Spleen (tissue), 11 donors: ENCODE data around the gene AKAP11. TPM values are rescaled to one million over a fixed set of nuclear protein-coding genes. Genes with fewer than 3 reads are reported as not detected.

ENCODE experiments used
- DNase-seq: peaks from one replicate; pipeline ENCODE4 v3.0.0-alpha.2; 2020
- H3K27ac ChIP-seq, 8 donors: fragments of 200-600 bp; sonication (generic) in 7 of 8; 1 replicate in 4 of 8; 2 replicates in 4 of 8; pipeline versions ENCODE4 v1.5.0 to v1.8.0; 2016 to 2021; ENCODE audit warnings: inconsistent platforms in 4 of 8, mild to moderate bottlenecking in 4 of 8, moderate library complexity in 1 of 8
- H3K27me3 ChIP-seq, 7 donors: fragments of 200-600 bp; sonication (generic) in 6 of 7; replicated peaks in 1 of 7; 1 replicate in 4 of 7; 2 replicates in 3 of 7; pipeline versions ENCODE4 v1.5.0 to v1.8.0; 2016 to 2021; ENCODE audit warnings: inconsistent platforms in 3 of 7, mild to moderate bottlenecking in 1 of 7
- H3K36me3 ChIP-seq, 6 donors: fragments of 200-600 bp; sonication (generic) in 5 of 6; 1 replicate in 4 of 6; 2 replicates in 2 of 6; pipeline versions ENCODE4 v1.5.0 to v1.8.0; 2016 to 2021; ENCODE audit warnings: inconsistent platforms in 2 of 6
- H3K4me1 ChIP-seq, 6 donors: fragments of 200-600 bp; sonication (generic) in 5 of 6; 1 replicate in 3 of 6; 2 replicates in 3 of 6; pipeline versions ENCODE4 v1.5.0 to v1.8.0; 2016 to 2021; ENCODE audit warnings: inconsistent platforms in 3 of 6
- H3K4me3 ChIP-seq, 8 donors: fragments of 200-600 bp; sonication (generic) in 7 of 8; 1 replicate in 4 of 8; 2 replicates in 4 of 8; pipeline versions ENCODE4 v1.5.0 to v1.8.0; 2016 to 2021; ENCODE audit warnings: inconsistent platforms in 4 of 8, mild to moderate bottlenecking in 4 of 8, moderate library complexity in 2 of 8
- H3K9me3 ChIP-seq, 8 donors: fragments of 200-600 bp; sonication (generic) in 7 of 8; 1 replicate in 4 of 8; 2 replicates in 4 of 8; pipeline versions ENCODE4 v1.5.0 to v1.8.0; 2016 to 2021; ENCODE audit warnings: inconsistent platforms in 4 of 8
- CTCF ChIP-seq, 11 experiments: fragments of 200-600 bp in 7 of 11; fragments of 450-650 bp in 4 of 11; sonication (generic) in 4 of 11; IDR thresholded peaks in 8 of 11; conservative IDR thresholded peaks in 3 of 11; 1 replicate in 7 of 11; 2 replicates in 4 of 11; pipeline versions ENCODE4 v1.4.0 to v1.8.0; 2016 to 2021; ENCODE audit warnings: antibody characterized with exemption in 11 of 11, inconsistent platforms in 4 of 11, mild to moderate bottlenecking in 1 of 11
- POLR2A ChIP-seq, 3 donors: fragments of 450-650 bp; IDR thresholded peaks; one replicate each; pipeline ENCODE4 v1.5.1; 2017; ENCODE audit warnings: antibody characterized with exemption in 3 of 3, mild to moderate bottlenecking in 1 of 3
- POLR2AphosphoS5 ChIP-seq, 3 donors: sonication (generic); formaldehyde crosslinking; IDR thresholded peaks; one replicate each; pipeline ENCODE4 v1.5.1; 2017; ENCODE audit warnings: antibody characterized with exemption in 3 of 3
- WGBS, 5 donors: extraction: QIAGEN DNeasy Blood & Tissue Kit in 3 of 5; methylation state at CpG; one replicate each; pipeline versions ENCODE4 v1.1.5 to v1.1.7; 2013 to 2018; 5-methylcytosine and 5-hydroxymethylcytosine counted together
- intact Hi-C: fragments of 100-400 bp; cut with DNase I; formaldehyde crosslinking; loops from one replicate; pipeline ENCODE4 v1.15.0; 2023; ENCODE audit warnings: low total_unique reads
- polyA plus RNA-seq, 3 donors: library from polyadenylated mRNA; stranded (reverse); fragments of 200-250 nt; gene quantifications; one replicate each; pipeline ENCODE4 v1.2.1, GENCODE V29; 2013
- total RNA-seq, 7 donors: library from RNA; depleted of rRNA in 3 of 7; stranded (reverse); fragments of >200 nt in 3 of 7; fragmentation: NEBNext Ultra II Directional in 4 of 7; extraction: Animal tissue kit (Norgen Biotek cat#: 25700) in 4 of 7; gene quantifications; one replicate each; pipeline versions ENCODE4 v1.1.0 to v1.2.1, GENCODE V29; 2016 to 2021
- donor health status: healthy with polysubstance abuse.
- donor health status: DM: no; HTN: no; CAD: no; lungs with moderate emphysema.
- donor health status: DM: no; HTN: no; CAD: no.
- donor health status: Bipolar disorder and iron deficiency.
- donor health status: healthy.
- donor health status: DM: no; HTN: no; CAD: no.
- donor health status: DM: yes; HTN: yes; CAD: no.

Gene AKAP11
- total and polyA plus RNA-seq, 10 donors = 9.4 to 43.5 (median 37.3) TPM

DNA sequence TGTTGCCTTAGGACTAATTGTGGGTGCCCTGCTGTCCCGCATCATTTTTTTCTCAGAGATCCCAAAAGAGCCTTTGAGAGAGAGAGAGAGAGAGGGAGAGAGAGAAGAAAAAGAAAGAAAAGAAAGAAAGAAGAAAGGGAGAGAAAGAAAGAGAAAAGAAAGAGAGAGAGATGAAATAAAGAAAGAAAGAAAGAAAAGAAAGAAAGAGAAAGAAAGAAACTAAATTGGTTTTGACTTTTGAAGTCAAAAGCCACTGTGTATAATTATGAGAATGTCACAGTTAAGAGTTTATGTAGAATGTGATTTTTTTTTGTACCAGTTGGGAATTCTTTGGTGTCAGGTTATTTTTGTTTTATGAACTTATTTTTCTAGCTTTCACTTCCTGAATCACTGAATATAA lies 43.4 kb upstream of the AKAP11 start:
- H3K4me1 ChIP-seq = no peaks in the 10 kb centered on the region
- TF ChIP-seq POLR2A (IDR thresholded peaks at IDR 0.05) (no peak), CTCF (IDR thresholded peaks at IDR 0.05 in 8 of 11, conservative IDR thresholded peaks at IDR 0.05 in 3 of 11) (no peak), POLR2AphosphoS5 (IDR thresholded peaks at IDR 0.05) (no peak)
- 87 to 100% (median 95%) methylated on average over 1 of the region's 1 CpG for WGBS, 5 donors
- no peak overlapping the region for H3K27ac ChIP-seq
- DNase-seq = no peak
- H3K4me3 ChIP-seq = no peak overlapping the region
- intact Hi-C loops = no loop called here
- peaks cover 0 to 36% (median 0%) of the 10 kb centered on the region in 6 donors for H3K36me3 ChIP-seq
- H3K27me3 ChIP-seq = no peaks in the 10 kb centered on the region
- H3K9me3 ChIP-seq = peaks cover 0 to 3% (median 0%) of the 10 kb centered on the region in 8 donors

DNA sequence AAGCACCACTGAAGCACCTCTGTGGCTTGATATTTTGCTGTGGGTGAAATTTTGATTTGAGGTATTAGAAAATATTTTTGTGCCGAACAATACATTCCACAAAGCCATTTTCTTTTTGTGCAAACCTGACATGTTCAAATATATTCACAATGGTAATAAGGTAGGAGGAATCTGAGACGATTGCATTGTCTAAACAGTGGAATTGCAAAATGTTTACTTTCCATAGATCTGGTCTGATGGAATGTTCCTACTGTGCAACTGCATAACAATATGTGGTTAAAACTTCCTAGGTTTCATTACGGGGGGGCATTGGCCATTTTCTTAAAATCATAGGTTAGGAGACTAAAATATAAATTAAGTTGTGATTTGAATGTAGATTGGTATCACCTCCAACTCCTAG lies 42.7 kb upstream of the AKAP11 start:
- intact Hi-C loops = no loop called here
- WGBS, 5 donors = 87 to 96% (median 90%) methylated on average over 3 of the region's 3 CpGs

DNA sequence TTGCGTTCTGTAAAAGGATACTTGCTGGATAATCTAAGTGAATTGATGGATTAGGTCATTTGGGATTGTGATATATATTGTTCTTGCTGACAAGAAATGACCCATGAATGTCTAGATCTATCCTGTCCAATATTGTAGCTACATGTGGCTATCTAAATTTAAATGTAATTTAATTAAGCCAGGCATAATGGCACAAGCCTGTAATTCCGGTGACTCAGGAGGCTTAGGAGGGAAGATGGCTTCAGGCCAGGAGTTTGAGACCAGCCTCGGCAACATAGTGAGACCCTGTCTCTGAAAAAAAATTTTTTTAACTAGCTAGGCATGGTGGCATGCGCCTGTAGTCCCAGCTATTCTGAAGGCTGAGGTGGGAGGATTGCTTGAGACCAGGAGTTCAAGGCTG lies 39.3 kb upstream of the AKAP11 start:
- no peak for DNase-seq
- TF ChIP-seq POLR2A (IDR thresholded peaks at IDR 0.05) (no peak), CTCF (IDR thresholded peaks at IDR 0.05 in 8 of 11, conservative IDR thresholded peaks at IDR 0.05 in 3 of 11) (no peak), POLR2AphosphoS5 (IDR thresholded peaks at IDR 0.05) (no peak)
- H3K9me3 ChIP-seq = no peaks in the 10 kb centered on the region
- H3K27ac ChIP-seq = no peak overlapping the region
- H3K27me3 ChIP-seq = no peaks in the 10 kb centered on the region
- H3K4me1 ChIP-seq = no peaks in the 10 kb centered on the region
- WGBS, 5 donors = 91 to 97% (median 96%) methylated on average over 4 of the region's 4 CpGs
- peaks cover 0 to 11% (median 0%) of the 10 kb centered on the region in 6 donors for H3K36me3 ChIP-seq
- H3K4me3 ChIP-seq = no peak overlapping the region
- intact Hi-C loops = no loop called here

More for the DNA sequence above, 42.7 kb upstream of the AKAP11 start:
- peaks cover 0 to 3% (median 0%) of the 10 kb centered on the region in 8 donors for H3K9me3 ChIP-seq
- H3K4me1 ChIP-seq = no peaks in the 10 kb centered on the region
- no peak for DNase-seq
- no peak for TF ChIP-seq POLR2AphosphoS5 (IDR thresholded peaks at IDR 0.05)
- TF ChIP-seq CTCF (IDR thresholded peaks at IDR 0.05 in 8 of 11, conservative IDR thresholded peaks at IDR 0.05 in 3 of 11) = no peak
- no peak for TF ChIP-seq POLR2A (IDR thresholded peaks at IDR 0.05)
- H3K27me3 ChIP-seq = no peaks in the 10 kb centered on the region
- peaks cover 0 to 31% (median 0%) of the 10 kb centered on the region in 6 donors for H3K36me3 ChIP-seq
- no peak overlapping the region for H3K27ac ChIP-seq
- no peak overlapping the region for H3K4me3 ChIP-seq

GRCh38 chr13:42233726-42234125 lies 38.2 kb upstream of the AKAP11 start:
- DNase-seq = no peak
- TF ChIP-seq CTCF (IDR thresholded peaks at IDR 0.05 in 8 of 11, conservative IDR thresholded peaks at IDR 0.05 in 3 of 11) (no peak), POLR2AphosphoS5 (IDR thresholded peaks at IDR 0.05) (no peak), POLR2A (IDR thresholded peaks at IDR 0.05) (no peak)
- Histone ChIP-seq H3K27me3 (no peaks in the 10 kb centered on the region), H3K36me3 (peaks cover 0 to 11% (median 0%) of the 10 kb centered on the region in 6 donors), H3K27ac (no peak overlapping the region), H3K4me1 (no peaks in the 10 kb centered on the region), H3K9me3 (no peaks in the 10 kb centered on the region), H3K4me3 (no peak overlapping the region)
- 83 to 100% (median 97%) methylated on average over 1 of the region's 1 CpG for WGBS, 5 donors
- intact Hi-C loops = no loop called here
